DND-41 (cell line): ENCODE results near the gene PHKG2.

Source experiments
- CTCF ChIP-seq: IDR thresholded peaks from 2 replicates; pipeline ENCODE4 v1.5.1; 2012; ENCODE audit warnings: borderline replicate concordance, low read length, moderate library complexity, mild to moderate bottlenecking; ENCODE audit not compliant: poor library complexity, severe bottlenecking; ENCODE audit errors: extremely low read depth
- EZH2 ChIP-seq: IDR thresholded peaks from 3 replicates; pipeline ENCODE4 v1.6.1; 2012; ENCODE audit warnings: borderline replicate concordance, low read depth, mild to moderate bottlenecking, moderate library complexity, low read length, inconsistent platforms; ENCODE audit not compliant: severe bottlenecking

GRCh38 chr16:30787613-30788378 lies 39.6 kb downstream of the PHKG2 start:
- TF ChIP-seq CTCF = no peak
- no peak for TF ChIP-seq EZH2
